AG04449 (cell line): Measurements from ENCODE around the gene ZNF280A.

Experiments used
- CTCF ChIA-PET: fragments of 350-600 bp; formaldehyde crosslinking; extraction: SDS; loops from one replicate; lab custom pipeline; 2021; ENCODE audit warnings: antibody characterized with exemption; lab: Yijun Ruan, JAX
- POLR2A ChIA-PET: fragments of 400-600, 350-600 bp; formaldehyde crosslinking; extraction: SDS; loops from one replicate; lab custom pipeline; 2020; ENCODE audit warnings: antibody characterized with exemption, inconsistent platforms; lab: Yijun Ruan, JAX
- DNase-seq: peaks from one replicate; pipeline ENCODE4 v3.0.0-alpha.2; 2010; ENCODE audit warnings: low read depth, low spot score
- H3K4me3 ChIP-seq: 2 replicates; pipeline ENCODE4 v1.5.1; 2011; ENCODE audit warnings: low read depth, mild to moderate bottlenecking, control low read depth, low read length
- CTCF ChIP-seq: IDR thresholded peaks from one replicate; pipeline ENCODE4 v1.5.1; 2011; ENCODE audit warnings: mild to moderate bottlenecking, moderate library complexity, low read length, control low read depth, inconsistent platforms; ENCODE audit not compliant: insufficient read depth; ENCODE audit errors: missing control alignments

ZNF280A gene

GRCh38 chr22:22467112-22467511 lies 53.0 kb downstream of the ZNF280A start:
- TF ChIP-seq CTCF: no peak
- H3K4me3 ChIP-seq: no peak overlapping the region
- CTCF ChIA-PET: interaction anchor here (0.6 to 5.9 kb wide), 2 partner anchors 10 to 489 kb away, joined by 3 to 58 read pairs; no protein-coding TSS in a partner anchor
- POLR2A ChIA-PET: no interaction called here
- no peak for DNase-seq

GRCh38 chr22:22465782-22466181 lies 54.3 kb downstream of the ZNF280A start:
- CTCF ChIA-PET: interaction anchor here (0.6 to 5.9 kb wide), 8 partner anchors 32 to 490 kb away, joined by 3 to 58 read pairs (median 3); no protein-coding TSS in a partner anchor
- POLR2A ChIA-PET: no interaction called here
- no peak for TF ChIP-seq CTCF
- no peak for DNase-seq
- no peak overlapping the region for H3K4me3 ChIP-seq

- H3K4me3 ChIP-seq: no peak overlapping the region
- no peak for DNase-seq
- POLR2A ChIA-PET: no interaction called here
- CTCF ChIA-PET: interaction anchor here (0.6 to 5.9 kb wide), 11 partner anchors 16 to 491 kb away, joined by 3 to 58 read pairs (median 7); no protein-coding TSS in a partner anchor
- TF ChIP-seq CTCF: no peak
These were observed 54.9 kb downstream of the ZNF280A start for GRCh38 chr22:22465094-22465602.

- no peak for TF ChIP-seq CTCF
- ChIA-PET CTCF (interaction anchor here (0.6 to 5.9 kb wide), 27 partner anchors 8 to 492 kb away, joined by 3 to 58 read pairs (median 5); partner anchors contain the start of gene ZNF280B), POLR2A (no interaction called here)
- DNase-seq: no peak
- H3K4me3 ChIP-seq: no peak overlapping the region
These were observed 55.5 kb downstream of the ZNF280A start for GRCh38 chr22:22464541-22465054.

GRCh38 chr22:22463855-22464540 lies 56.1 kb downstream of the ZNF280A start:
- CTCF ChIA-PET: interaction anchor here (0.6 to 5.9 kb wide), 31 partner anchors 9 to 496 kb away, joined by 3 to 58 read pairs (median 5); partner anchors contain the start of gene ZNF280B
- peak; percentile 49 for TF ChIP-seq CTCF
- DNase-seq: no peak
- POLR2A ChIA-PET: no interaction called here
- H3K4me3 ChIP-seq: no peak overlapping the region
